ENCODE data around the gene SMCHD1. TPM values are rescaled to one million over a fixed set of nuclear protein-coding genes. Genes with fewer than 3 reads are reported as not detected.
"Not testable (repeated sequence)": the region's sequence is repeated elsewhere in the genome, so short reads cannot be mapped to it uniquely, and the experiment has no call there.

SMCHD1 gene
- total RNA-seq, 6 experiments from 2014 or later = 19.4 to 30.4 (median 26.4) TPM

DNA sequence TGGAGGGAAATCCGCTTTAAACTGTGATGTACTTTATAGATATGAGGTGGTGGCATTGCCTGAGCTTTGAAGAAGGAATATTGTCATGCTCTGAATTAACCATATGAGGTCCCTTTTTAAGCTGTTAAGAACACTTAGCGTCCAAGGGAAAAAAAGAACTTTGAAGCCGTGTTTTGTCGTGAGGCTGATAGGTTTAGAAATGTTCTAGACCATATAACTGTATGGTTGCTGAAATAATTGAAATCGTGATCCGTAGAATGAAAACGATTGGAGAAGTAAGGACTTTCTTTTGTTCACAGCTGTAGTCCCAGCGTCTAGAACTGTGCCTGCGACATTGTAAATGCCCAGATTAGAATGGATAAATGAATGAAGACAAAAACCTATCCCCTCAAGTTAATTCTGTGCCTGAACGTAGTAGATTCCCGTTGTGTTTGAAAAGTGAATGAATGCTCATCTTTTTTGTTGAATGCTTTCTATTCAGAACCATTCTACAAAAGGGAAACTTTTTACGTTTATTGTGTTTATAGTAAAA lies 1.5 kb downstream of the SMCHD1 start:
- H3K4me3 Mint-ChIP-seq = peak overlapping the region; percentile 93
- no peaks in the 10 kb centered on the region; the same call in 1 of the 2 replicates for H3K27me3 Mint-ChIP-seq (ENCODE audit: insufficient read depth)
- H3K27ac Mint-ChIP-seq = peak overlapping the region; percentile 93
- DNase-seq = no peak
- H3K4me1 Mint-ChIP-seq (ENCODE audit: low read depth) = peaks cover 37% of the 10 kb centered on the region
- TF ChIP-seq, protein P1, sequence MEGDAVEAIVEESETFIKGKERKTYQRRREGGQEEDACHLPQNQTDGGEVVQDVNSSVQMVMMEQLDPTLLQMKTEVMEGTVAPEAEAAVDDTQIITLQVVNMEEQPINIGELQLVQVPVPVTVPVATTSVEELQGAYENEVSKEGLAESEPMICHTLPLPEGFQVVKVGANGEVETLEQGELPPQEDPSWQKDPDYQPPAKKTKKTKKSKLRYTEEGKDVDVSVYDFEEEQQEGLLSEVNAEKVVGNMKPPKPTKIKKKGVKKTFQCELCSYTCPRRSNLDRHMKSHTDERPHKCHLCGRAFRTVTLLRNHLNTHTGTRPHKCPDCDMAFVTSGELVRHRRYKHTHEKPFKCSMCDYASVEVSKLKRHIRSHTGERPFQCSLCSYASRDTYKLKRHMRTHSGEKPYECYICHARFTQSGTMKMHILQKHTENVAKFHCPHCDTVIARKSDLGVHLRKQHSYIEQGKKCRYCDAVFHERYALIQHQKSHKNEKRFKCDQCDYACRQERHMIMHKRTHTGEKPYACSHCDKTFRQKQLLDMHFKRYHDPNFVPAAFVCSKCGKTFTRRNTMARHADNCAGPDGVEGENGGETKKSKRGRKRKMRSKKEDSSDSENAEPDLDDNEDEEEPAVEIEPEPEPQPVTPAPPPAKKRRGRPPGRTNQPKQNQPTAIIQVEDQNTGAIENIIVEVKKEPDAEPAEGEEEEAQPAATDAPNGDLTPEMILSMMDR (IDR thresholded peaks at IDR 0.05) = no peak
- no peaks in the 10 kb centered on the region for H3K9me3 Mint-ChIP-seq
- peaks cover 6% of the 10 kb centered on the region for H3K36me3 Mint-ChIP-seq (ENCODE audit: low read depth)

DNA sequence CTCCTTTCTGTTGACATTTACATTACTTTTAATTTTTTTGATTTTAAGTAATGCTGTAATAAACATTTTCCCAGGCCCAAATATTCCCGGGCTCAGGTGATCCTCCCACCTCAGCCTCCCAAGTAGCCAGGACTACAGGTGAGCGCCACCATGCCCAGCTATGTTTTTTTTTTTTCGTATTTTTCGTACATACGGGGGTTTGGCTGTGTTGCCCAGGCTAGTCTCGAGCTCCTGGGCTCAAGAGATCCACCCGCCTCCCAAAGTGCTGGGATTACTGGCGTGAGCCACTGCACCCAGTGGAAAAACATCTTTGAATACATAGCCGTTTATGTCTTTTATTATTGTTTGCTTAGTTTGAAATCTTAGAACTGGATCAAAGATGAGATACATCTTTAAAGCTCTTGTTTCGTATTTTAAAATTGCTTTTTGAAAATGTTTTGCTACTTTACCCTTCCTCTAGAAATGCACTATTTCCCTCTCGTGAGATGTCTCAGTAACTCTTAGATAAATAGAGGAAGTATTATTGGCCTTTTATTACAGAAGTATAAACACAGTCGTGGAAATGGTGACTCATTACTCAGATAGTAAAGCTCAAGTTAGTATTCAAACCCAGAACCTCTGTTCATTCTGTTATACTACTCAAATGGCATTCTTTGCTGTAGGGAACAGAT lies 2.4 kb downstream of the SMCHD1 start:
- Mint-ChIP-seq H3K27me3 (ENCODE audit: insufficient read depth) (no peaks in the 10 kb centered on the region; the same call in 1 of the 2 replicates), H3K4me3 (peak overlapping the region; percentile 93), H3K9me3 (no peaks in the 10 kb centered on the region), H3K4me1 (ENCODE audit: low read depth) (peaks cover 37% of the 10 kb centered on the region), H3K27ac (peak overlapping the region; percentile 74), H3K36me3 (ENCODE audit: low read depth) (peaks cover 6% of the 10 kb centered on the region)
- peak; percentile 71 for DNase-seq
- TF ChIP-seq, protein P1 (IDR thresholded peaks at IDR 0.05) = no peak

DNA sequence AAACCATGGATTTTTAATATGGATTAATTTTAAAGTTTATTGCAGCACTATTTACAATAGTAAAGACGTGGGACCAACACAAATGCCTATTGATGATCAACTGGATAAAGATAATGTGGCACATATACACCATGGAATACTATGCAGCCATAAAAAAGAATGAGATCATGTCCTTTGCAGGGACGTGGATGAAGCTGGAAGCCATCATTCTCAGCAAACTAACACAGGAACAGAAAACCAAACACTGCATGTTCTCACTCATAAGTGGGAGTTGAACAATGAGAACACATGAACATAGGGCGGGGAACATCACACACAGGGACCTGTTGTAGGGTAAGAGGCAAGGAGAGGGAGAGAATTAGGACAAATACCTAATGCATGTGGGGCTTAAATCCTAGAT lies 5.3 kb downstream of the SMCHD1 start:
- not testable (repeated sequence) for H3K4me3 Mint-ChIP-seq; H3K36me3 Mint-ChIP-seq (ENCODE audit: low read depth); H3K9me3 Mint-ChIP-seq; DNase-seq; H3K27ac Mint-ChIP-seq; H3K27me3 Mint-ChIP-seq (ENCODE audit: insufficient read depth)
- peaks cover 34% of the 10 kb centered on the region for H3K4me1 Mint-ChIP-seq (ENCODE audit: low read depth)

DNA sequence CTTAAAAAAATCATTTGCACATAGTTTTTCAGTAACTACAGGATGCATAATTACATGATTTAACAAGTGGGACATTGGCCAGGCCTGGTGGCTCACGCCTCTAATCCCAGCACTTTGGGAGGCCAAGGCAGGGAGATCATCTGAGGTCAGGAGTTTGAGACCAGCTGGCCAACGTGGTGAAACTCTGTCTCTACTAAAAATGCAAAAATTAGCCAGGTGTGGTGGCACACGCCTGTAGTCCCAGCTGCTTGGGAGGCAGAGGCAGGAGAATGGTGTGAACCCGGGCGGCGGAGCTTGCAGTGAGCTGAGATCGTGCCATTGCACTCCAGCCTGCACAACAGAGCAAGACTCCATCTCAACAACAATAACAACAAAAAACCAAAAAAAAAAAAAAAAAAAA lies 6.8 kb downstream of the SMCHD1 start:
- H3K4me3 Mint-ChIP-seq; DNase-seq; H3K27ac Mint-ChIP-seq; H3K9me3 Mint-ChIP-seq; H3K27me3 Mint-ChIP-seq (ENCODE audit: insufficient read depth): not testable (repeated sequence)
- H3K36me3 Mint-ChIP-seq (ENCODE audit: low read depth) = peaks cover 10% of the 10 kb centered on the region
- H3K4me1 Mint-ChIP-seq (ENCODE audit: low read depth) = peaks cover 29% of the 10 kb centered on the region

DNA sequence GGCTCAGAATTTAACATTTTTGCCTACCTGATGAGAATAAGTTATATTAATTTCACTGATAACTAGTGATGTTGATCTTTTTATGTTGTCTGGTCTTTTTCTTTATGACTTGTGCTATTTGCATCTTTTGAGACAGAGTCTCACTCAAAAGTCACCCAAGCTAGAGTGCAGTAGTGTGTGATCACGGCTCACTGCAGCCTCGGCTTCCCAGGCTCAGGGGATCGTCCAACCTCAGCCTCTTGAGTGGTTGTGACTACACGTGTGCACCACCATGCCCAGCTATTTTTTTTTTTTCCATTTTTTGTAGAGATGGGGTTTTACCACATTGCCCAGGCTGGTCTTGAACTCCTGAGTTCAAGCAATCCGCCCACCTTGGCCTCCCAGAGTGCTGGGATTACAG lies 7.5 kb downstream of the SMCHD1 start:
- Mint-ChIP-seq H3K4me1 (ENCODE audit: low read depth) (peaks cover 22% of the 10 kb centered on the region), H3K9me3 (no peaks in the 10 kb centered on the region), H3K4me3 (no peak overlapping the region), H3K27ac (no peak overlapping the region; the same call in 1 of the 2 replicates), H3K27me3 (ENCODE audit: insufficient read depth) (no peaks in the 10 kb centered on the region), H3K36me3 (ENCODE audit: low read depth) (peaks cover 12% of the 10 kb centered on the region)
- TF ChIP-seq, protein P1 (IDR thresholded peaks at IDR 0.05) = no peak
- no peak for DNase-seq

DNA sequence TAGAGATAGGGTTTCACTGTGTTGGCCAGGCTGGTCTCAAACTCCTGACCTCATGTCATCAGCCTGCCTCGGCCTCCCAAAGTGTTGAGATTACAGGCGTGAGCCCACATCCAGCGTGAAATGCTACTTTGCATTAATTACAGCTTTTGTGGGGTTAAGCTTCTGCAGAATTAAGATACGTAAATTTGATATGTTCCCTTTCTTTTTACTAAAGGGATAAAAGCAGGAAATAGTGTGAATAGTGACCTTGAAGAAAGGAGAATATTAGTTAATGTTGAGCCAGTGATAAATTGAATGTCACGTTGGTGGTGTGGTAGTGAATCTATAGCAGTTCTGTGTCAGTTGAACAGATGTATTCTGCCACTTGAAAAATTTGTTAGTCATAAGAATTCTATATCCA lies 16.9 kb downstream of the SMCHD1 start:
- H3K27ac Mint-ChIP-seq = no peak overlapping the region
- H3K9me3 Mint-ChIP-seq = no peaks in the 10 kb centered on the region
- no peaks in the 10 kb centered on the region; the same call in 1 of the 2 replicates for H3K27me3 Mint-ChIP-seq (ENCODE audit: insufficient read depth)
- no peak for DNase-seq
- peaks cover 8% of the 10 kb centered on the region; the same call in 1 of the 2 replicates for H3K4me1 Mint-ChIP-seq (ENCODE audit: low read depth)
- TF ChIP-seq, protein P1 (IDR thresholded peaks at IDR 0.05) = no peak
- H3K36me3 Mint-ChIP-seq (ENCODE audit: low read depth) = peaks cover 54% of the 10 kb centered on the region
- H3K4me3 Mint-ChIP-seq = no peak overlapping the region

Data from HFFc6 (cell line).